ENCODE data around the gene PCSK2. TPM values are rescaled to one million over a fixed set of nuclear protein-coding genes. Genes with fewer than 3 reads are reported as not detected.

PCSK2 gene
- total RNA-seq, 1 experiment from 2014 or later = not detected

- intact Hi-C loops (cut with micrococcal nuclease; ENCODE audit: unreplicated experiment) = no loop called here
- no TSS peak for BruUV-seq (replicated peaks)
- no peaks in the 10 kb centered on the region for H3K9me3 Mint-ChIP-seq (ENCODE audit: low read depth, unreplicated experiment)
- H3K27me3 Mint-ChIP-seq (ENCODE audit: unreplicated experiment) = peaks cover 26% of the 10 kb centered on the region
- no peak for DNase-seq
- H3K4me1 Mint-ChIP-seq (ENCODE audit: low read depth, unreplicated experiment) = no peaks in the 10 kb centered on the region
- no peak overlapping the region for H3K27ac Mint-ChIP-seq (ENCODE audit: unreplicated experiment)
- TF ChIP-seq CTCF (IDR thresholded peaks at IDR 0.05; ENCODE audit: unreplicated experiment) = no peak
- no peaks in the 10 kb centered on the region for H3K36me3 Mint-ChIP-seq (ENCODE audit: insufficient read depth, unreplicated experiment)
- no peak overlapping the region for H3K4me3 Mint-ChIP-seq (ENCODE audit: low read depth, unreplicated experiment)
- CTCF ChIA-PET = no interaction called here
Measured at GRCh38 chr20:17306427-17306826, 79.6 kb downstream of the PCSK2 start.

GRCh38 chr20:17314264-17314663 is 87.4 kb downstream of the PCSK2 start:
- no peak overlapping the region for H3K4me3 Mint-ChIP-seq (ENCODE audit: low read depth, unreplicated experiment)
- CTCF ChIA-PET = no interaction called here
- no peak overlapping the region for H3K27ac Mint-ChIP-seq (ENCODE audit: unreplicated experiment)
- no peak for DNase-seq
- no peaks in the 10 kb centered on the region for H3K4me1 Mint-ChIP-seq (ENCODE audit: low read depth, unreplicated experiment)
- no peak for TF ChIP-seq CTCF (IDR thresholded peaks at IDR 0.05; ENCODE audit: unreplicated experiment)
- intact Hi-C loops (cut with micrococcal nuclease; ENCODE audit: unreplicated experiment) = no loop called here
- H3K9me3 Mint-ChIP-seq (ENCODE audit: low read depth, unreplicated experiment) = no peaks in the 10 kb centered on the region
- BruUV-seq (replicated peaks) = no TSS peak
- no peaks in the 10 kb centered on the region for H3K36me3 Mint-ChIP-seq (ENCODE audit: insufficient read depth, unreplicated experiment)
- H3K27me3 Mint-ChIP-seq (ENCODE audit: unreplicated experiment) = peaks cover 37% of the 10 kb centered on the region

GRCh38 chr20:17315407-17316231 is 88.8 kb downstream of the PCSK2 start:
- Mint-ChIP-seq H3K4me3 (ENCODE audit: low read depth, unreplicated experiment) (no peak overlapping the region), H3K27ac (ENCODE audit: unreplicated experiment) (no peak overlapping the region)

GRCh38 chr20:17316316-17317038 is 89.6 kb downstream of the PCSK2 start:
- H3K27me3 Mint-ChIP-seq (ENCODE audit: unreplicated experiment) = peaks cover 43% of the 10 kb centered on the region
- no TSS peak for BruUV-seq (replicated peaks)
- no peaks in the 10 kb centered on the region for H3K4me1 Mint-ChIP-seq (ENCODE audit: low read depth, unreplicated experiment)
- no peaks in the 10 kb centered on the region for H3K36me3 Mint-ChIP-seq (ENCODE audit: insufficient read depth, unreplicated experiment)
- H3K27ac Mint-ChIP-seq (ENCODE audit: unreplicated experiment) = no peak overlapping the region
- no peak for TF ChIP-seq CTCF (IDR thresholded peaks at IDR 0.05; ENCODE audit: unreplicated experiment)
- CTCF ChIA-PET = no interaction called here
- no peak overlapping the region for H3K4me3 Mint-ChIP-seq (ENCODE audit: low read depth, unreplicated experiment)
- H3K9me3 Mint-ChIP-seq (ENCODE audit: low read depth, unreplicated experiment) = no peaks in the 10 kb centered on the region
- DNase-seq = no peak
- intact Hi-C loops (cut with micrococcal nuclease; ENCODE audit: unreplicated experiment) = no loop called here

More at GRCh38 chr20:17315407-17316231, 88.8 kb downstream of the PCSK2 start:
- DNase-seq = peak; percentile 0
- H3K27me3 Mint-ChIP-seq (ENCODE audit: unreplicated experiment) = peaks cover 35% of the 10 kb centered on the region
- no peaks in the 10 kb centered on the region for H3K36me3 Mint-ChIP-seq (ENCODE audit: insufficient read depth, unreplicated experiment)
- CTCF ChIA-PET = no interaction called here
- no peaks in the 10 kb centered on the region for H3K4me1 Mint-ChIP-seq (ENCODE audit: low read depth, unreplicated experiment)
- no peaks in the 10 kb centered on the region for H3K9me3 Mint-ChIP-seq (ENCODE audit: low read depth, unreplicated experiment)
- intact Hi-C loops (cut with micrococcal nuclease; ENCODE audit: unreplicated experiment) = no loop called here
- BruUV-seq (replicated peaks) = no TSS peak
- no peak for TF ChIP-seq CTCF (IDR thresholded peaks at IDR 0.05; ENCODE audit: unreplicated experiment)
